ENCODE data around the gene CTNNA3.
"Not testable (repeated sequence)": the region's sequence is repeated elsewhere in the genome, so short reads cannot be mapped to it uniquely, and the experiment has no call there.

CTNNA3 gene

DNA sequence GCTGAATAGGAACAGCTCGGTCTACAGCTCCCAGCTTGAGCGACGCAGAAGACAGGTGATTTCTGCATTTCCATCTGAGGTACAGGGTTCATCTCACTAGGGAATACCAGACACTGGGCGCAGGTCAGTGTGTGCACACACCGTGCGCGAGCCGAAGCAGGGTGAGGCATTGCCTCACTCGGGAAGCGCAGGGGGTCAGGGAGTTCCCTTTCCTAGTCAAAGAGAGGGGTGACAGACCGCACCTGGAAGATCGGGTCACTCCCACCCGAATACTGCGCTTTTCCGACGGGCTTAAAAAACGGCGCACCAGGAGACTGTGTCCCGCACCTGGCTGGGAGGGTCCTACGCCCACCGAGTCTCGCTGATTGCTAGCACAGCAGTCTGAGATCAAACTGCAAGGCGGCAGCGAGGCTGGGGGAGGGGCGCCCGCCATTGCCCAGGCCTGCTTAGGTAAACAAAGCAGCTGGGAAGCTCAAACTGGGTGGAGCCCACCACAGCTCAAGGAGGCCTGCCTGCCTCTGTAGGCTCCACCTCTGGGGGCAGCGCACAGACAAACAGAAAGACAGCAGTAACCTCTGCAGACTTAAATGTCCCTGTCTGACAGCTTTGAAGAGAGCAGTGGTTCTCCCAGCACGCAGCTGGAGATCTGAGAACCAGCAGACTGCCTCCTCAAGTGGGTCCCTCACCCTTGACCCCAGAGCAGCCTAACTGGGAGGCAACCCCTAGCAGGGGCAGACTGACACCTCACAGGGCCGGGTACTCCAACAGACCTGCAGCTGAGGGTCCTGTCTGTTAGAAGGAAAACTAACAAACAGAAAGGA, 465.1 kb downstream of the CTNNA3 start:
- not testable (repeated sequence) for DNase-seq

DNA sequence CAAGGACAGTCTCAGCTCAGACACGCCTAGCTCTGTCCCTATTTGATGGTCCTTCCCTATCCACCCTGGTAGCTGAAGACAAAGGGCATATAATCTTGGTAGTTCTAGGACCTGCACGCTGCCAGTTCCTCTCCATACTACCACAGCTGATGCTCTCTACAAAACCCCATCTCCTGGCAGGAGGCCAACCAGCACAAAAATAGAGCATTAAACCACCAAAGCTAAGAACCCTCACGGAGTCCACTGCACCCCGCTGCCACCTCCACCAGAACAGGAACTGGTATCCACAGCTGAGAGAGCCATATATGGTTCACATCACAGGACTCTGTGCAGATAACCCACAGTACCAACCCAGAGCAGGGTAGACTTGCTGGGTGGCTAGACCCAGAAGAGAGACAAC, 470.8 kb downstream of the CTNNA3 start:
- DNase-seq: no peak

DNA sequence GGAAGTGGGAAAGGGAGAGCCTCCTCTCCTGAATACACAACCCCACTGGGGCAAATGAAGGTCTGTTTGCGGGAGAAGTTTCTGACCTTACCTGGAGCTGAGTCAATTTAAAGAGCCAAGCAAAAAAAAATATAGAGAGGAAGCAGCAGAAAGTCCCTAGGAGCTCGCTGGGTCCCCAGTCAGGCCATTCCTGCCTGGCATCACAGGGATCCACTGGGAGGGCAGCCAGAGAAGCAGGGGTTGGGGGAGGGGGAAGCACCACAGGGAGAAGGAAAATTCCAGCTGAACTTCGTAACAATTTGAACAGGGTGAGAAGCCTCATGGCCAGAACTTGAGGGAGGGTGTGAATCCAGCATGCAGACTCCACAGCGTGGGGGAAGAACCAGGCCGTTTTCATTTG, 471.4 kb downstream of the CTNNA3 start:
- DNase-seq: no peak

DNA sequence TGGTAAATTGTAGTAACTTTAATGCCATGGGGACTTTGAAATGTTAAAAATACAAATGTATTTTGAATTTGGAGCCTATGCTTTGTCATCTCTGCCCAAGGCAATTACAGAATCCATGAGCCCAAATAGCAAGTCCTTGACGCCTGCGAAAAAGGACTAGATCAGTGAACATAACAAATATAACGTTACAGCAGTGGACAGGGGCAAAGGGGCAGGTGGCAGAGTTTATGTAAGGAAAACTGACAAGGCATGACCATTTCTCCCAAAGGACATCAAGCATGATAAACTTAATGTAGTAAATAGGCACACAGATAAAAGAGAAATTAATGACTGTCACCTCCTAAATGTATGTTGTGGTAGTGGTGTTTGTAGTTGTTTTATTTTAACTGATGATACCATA, 473.1 kb downstream of the CTNNA3 start:
- no peak for DNase-seq

DNA sequence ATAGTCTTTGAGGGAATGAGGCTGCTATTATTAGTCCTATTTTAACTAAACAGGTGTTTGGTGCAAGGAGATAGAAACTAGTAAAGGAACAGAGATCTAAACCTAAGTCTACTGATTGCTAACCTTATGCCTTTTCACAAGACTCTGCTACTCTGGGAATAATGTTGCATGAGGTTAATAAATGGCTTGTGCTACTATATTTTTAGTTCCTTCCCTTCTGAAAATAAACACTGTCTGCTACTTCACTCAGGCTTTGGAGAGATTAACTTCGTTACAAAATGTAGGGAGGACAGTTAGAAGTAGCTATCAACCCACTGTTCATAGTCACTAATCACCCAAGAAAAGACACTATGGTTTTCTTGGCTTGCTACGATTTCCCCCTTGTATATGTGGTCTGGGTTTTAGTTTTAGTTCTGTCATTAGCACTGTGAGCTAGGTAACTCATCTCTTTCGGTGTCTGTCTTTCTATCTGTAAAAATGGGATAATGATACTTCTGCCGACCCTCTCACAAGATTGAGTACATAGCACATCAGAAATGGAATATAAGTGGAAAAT, 474.0 kb downstream of the CTNNA3 start:
- DNase-seq: no peak

DNA sequence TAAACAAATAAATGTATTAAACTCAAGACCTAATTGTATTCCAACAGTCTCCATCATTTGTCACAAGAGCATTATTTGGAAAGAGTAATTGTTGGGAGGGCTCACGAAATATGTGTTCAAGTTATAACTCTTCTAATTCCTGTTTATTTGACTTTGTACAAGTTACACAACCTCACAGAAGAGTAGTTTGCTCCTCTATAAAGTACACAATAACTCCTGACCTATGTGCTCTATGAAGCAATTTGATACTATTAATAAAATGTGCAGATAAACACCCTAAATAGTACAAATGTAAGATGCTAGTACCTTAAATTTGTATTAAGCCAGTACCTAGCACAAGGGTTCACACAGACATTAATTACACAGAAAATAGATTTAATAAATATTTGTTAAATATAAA, 484.3 kb downstream of the CTNNA3 start:
- DNase-seq: no peak

DNA sequence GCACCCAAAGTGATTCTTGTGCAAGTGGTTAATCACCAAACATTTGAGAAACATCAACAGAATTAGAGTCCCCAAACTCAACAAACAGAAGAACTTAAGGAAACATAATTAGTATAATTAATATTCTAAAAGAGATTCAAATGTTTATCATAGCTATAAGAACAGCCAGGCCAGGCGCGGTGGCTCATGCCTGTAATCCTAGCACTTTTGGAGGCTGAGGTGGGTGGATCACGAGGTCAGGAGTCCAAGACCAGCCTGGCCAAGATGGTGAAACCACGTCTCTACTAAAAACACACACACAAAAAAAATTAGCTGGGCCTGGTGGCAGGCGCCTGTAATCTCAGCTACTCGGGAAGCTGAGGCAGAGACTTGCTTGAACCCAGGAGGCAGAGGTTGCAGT, 488.1 kb downstream of the CTNNA3 start:
- not testable (repeated sequence) for DNase-seq

DNA sequence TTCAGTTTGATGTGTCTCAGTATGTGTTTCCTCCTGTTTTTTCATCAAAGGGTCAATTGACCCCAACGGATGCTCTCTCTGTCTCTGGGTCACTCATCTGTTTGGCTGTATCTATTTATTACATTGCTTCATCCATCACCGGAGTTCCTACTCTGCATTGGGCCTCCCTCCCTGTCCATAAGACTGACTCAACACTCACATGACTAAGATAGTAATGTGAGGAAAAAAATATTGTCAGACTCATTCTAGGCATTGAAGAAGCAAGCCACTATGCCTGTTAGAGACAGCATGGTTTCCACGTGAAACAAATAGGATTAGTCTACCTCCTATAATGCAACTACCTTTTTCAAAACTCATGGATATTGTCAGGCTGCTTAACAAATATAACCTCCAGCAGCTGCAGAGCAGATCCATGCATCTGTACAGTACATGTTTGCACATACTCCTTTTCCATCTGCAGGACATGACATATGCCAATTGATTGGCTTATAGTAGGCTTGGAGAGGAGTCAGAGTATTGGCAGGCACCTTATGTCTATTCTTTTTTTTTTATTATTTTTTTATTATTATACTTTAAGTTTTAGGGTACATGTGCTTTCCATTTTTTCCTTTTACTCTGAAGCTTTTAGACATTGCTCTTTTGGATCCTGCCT, 495.0 kb downstream of the CTNNA3 start:
- peak; percentile 26 for DNase-seq

DNA sequence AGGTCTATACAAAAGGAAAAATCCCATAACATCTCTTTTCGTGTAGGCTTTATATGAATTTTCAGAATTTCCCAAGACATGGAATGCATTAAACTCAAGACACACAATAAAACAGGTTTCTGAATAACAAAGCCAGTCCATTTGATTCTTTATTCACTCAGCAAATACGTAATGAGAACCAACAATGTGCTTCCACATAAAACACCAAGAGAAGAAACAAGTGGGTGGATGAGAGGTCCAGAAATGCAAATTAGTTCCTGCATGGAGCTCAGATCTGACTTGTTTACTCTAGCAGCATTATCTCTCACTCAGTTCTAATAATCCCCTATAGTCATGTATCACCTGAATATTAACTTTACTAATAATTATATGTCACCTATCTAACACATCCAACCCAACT, 520.6 kb downstream of the CTNNA3 start:
- DNase-seq: no peak

DNA sequence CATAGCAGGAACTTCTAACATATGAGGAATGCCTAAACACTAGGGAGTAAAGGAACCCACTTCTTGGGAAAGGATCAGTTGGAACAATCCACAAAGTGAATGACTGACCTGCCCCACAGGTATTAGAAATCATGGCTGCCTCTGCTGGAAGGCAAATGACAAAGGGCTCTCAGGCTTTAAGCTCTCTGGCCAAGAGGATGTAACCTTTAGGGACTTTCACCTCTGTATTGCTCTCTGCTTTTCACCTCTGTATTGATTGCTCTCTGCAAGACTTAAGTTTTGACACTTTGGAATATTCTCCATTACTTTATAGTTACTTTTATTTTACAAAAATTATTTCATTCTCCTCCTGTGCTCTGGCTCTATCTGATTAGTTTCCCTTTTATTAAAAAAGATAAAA, 522.2 kb downstream of the CTNNA3 start:
- DNase-seq: no peak

DNA sequence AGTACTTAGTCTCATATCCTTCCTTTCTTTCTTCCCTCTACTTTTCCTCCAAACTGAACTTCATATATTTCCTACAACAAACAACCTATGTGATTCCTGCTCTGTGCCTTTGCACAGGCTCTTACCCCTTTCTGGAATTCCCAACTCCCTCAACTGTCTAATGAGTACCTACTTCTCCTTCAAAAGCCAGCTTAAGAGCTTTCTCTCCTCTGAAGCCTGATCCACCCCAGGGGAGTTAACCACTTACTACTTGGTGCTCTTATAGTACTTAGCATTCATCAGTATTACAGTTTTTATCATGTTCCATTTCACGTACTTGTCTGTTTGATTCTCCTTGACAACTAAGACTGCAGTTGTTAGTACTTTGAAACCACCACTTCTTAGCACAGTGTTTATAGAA, 524.0 kb downstream of the CTNNA3 start:
- DNase-seq: no peak

DNA sequence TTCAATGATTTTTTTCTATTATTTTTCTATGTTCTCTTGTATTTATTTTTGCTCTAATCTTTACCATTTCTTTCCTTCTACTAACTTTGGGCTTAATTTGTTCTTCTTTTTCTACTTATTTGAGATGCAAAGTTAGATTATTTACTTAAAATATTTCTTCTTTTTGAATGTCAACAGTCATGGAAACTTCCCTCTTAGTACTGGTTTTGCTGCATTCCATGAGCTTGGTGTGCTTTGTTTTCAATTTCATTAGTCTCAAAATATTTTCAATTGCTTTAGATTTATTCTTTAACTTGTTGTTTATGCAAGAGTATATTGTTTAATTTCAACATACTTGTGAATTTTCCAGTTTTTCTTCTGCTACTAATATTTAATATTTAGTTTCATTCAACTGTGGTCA, 539.8 kb downstream of the CTNNA3 start:
- no peak for DNase-seq

DNA sequence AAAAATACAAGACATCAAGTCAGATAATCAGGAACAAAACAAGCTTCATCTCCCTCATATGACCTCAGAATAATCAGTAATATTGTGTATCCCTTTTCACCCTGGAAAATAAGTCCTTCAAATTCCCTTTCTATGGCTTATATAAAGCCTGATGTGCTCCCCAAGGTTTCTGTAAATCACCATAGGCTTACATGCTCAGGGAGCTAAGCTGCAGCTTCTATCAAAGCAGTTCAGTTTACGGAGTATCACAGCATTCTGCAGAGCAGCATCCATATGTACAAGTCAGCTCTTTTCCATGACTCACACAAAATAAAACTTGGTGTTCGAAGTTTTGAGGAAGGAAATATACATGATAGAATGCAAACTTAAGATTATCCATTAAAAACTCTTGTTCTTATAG, 544.5 kb downstream of the CTNNA3 start:
- no peak for DNase-seq

DNA sequence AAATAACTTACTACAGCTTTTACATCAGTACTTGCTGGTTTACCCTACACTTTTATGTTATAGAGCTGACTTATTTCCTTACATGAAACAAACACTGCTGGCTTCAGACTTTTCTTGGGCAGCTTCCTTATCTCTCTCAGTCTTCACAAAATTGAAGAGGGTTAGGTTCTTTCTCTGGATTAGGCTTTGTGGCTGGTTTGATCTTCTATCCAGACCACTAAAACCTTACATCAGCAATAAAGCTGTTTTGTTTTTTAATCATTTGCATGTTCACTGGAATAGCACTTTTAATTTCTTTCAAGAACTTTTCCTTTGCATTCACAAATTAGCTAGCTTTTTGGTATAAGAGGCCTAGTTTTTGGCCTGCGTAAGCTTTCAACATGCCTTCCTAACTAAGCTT, 551.5 kb downstream of the CTNNA3 start:
- DNase-seq: no peak

DNA sequence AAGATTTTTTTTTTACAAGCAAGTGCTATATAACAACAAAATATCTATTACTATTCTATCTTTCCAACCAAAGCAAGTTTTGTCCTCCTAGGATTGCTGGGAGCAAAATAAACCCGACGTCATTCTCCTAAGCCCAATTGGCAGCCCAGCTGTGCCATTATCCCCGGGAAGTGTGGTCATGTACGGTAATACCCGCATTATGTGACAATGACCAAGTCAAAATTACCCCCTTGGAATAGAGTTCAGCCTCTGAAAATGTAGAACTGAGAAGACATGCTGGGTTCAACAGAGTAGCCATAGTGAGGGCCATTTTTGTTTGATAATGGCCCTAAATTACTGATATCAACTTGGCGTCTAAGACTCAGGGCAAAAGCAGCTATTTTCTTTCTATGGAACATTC, 554.7 kb downstream of the CTNNA3 start:
- DNase-seq: no peak

DNA sequence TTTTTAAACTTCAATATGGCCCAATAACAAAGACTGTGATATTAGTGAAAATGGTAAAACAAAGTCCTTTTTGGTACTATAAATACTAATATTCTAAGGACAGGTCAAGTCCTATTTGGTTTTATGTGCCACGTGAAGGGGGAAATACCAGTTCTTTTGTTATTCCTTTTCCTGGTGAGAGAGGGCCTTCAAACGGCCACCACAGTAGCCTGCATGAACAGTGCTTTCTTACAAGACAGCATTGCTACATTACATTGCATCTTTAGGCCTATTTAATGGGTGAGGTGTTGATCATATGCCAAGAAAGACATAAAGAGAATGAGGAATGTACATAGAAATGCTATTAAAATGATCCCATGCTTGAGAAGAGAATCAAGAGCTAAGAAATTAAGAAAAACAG, 555.4 kb downstream of the CTNNA3 start:
- DNase-seq: no peak

DNA sequence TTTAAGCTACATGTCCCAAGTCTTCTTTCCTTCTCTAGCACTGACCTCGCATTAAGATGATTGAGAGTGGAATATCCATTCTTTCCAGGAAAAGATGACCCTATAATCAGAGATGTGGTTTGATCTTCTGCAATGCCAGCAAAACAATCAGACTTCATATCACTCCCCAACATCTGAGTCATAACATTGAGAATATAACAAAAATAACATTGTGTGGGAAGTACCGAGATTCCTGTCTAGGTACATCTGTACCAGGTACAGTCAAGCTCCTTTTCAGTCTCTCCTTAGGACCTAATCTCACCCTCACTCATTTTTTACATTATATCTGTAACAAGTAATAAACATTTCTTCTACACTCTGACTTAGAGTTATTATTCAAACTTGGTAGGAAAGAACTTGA, 568.6 kb downstream of the CTNNA3 start:
- no peak for DNase-seq

DNA sequence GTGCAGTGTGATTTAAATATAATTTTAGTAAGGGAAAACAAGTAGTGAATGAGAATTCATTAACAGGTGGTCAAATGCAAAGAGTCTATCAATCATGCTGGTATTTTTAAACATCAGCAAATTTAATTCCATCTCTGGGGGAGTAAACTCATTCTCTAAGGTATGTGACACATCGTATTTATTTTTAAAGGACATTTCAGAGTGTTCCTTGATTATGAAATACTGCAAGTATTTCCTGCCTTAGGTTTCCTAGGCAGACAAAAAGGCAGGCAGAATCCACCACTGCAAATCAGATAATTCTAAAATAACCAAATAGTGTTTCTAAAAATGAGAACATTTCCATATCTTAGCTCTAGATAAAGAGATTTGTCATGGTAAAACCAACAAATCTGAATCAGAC, 576.3 kb downstream of the CTNNA3 start:
- DNase-seq: no peak

DNA sequence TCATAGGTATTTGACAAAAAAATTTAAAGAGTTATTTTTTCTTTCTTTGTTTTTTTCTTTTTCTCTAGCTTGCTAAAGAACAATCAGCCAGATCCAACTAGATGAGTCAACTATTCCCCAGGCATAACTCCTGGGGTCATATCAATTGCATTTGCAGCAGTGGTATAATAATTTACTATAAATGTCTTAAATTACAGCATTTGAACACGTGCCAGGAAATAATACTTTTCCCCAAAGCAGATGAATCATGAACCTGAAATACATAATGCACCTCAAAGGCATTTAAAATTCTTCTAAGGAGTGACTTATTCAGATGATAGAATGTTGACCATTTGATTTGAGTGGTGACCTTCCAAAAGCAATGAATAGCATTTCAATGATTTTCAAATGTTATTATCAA, 580.0 kb downstream of the CTNNA3 start:
- DNase-seq: no peak

DNA sequence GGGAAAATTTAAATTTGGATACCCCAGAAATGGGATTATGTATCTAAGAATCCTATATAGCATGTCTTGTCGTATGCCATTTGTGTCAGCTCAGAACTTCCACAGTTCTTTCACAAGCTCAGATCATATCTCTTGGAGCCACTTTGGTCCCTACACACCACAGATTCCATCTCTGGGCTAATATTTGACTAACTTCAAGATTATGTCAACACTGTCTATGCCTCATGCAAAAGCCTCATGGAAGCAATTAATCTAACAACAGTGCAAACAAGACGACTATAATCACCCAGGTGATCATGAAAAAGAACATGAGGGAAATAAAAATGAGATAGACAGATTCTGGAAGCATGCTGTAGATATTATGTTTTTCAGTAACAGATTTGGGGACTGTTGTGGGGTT, 581.0 kb downstream of the CTNNA3 start:
- no peak for DNase-seq

DNA sequence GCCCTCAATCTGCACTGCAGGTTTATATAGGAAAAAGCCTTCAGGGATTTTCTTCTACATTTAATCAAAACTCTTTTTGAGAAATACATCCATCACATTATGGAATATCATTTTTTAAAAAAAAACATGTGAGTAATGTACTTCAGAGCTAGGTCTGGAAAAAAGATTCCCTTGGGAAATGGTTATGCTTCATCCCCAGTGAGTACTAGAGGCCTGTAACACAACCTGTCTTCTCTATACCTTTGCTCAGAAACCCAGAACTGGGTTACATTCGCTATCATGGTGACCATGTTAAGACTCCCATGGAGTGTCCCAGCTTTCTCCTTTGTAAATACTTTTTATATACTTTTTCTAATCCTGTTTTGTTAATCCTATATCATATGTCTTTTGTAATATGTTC, 583.2 kb downstream of the CTNNA3 start:
- no peak for DNase-seq

DNA sequence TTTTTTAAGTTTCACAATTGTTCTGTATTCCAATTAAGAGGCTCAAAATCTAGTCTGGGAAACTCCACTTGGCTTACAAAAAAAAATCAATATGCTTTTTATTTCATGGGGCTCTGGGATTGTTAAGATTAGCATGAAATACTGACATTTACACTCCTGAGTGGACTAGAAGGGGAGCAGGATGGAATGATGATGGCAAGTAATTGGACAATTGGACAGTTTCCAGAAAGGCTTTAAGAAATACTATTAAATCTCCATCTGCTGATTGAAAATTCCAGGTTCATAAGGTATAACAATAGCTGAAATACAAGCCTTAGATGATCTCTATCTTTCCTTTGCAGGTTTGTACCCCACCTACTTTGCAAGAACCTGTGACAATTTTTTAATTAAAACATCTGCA, 585.7 kb downstream of the CTNNA3 start:
- no peak for DNase-seq

DNA sequence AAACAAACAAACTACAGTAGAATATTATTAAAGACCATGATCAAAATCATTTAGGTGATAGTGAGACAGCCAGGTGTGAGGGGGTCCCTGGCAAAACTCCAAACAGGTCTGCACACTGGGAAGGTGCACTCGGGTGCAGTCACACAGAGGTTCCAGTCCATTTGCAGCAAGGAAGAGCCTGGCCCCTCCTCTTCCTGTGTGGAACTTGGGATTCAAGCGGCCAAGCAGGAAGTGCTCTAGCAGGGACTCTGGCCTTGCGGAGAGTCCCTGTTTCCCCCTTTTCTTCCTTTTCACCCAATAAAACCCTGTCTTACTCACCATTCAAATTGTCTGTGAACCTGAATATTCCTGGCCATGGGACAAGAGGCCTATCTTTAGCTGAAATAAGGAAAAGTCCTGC, 588.3 kb downstream of the CTNNA3 start:
- DNase-seq: no peak

DNA sequence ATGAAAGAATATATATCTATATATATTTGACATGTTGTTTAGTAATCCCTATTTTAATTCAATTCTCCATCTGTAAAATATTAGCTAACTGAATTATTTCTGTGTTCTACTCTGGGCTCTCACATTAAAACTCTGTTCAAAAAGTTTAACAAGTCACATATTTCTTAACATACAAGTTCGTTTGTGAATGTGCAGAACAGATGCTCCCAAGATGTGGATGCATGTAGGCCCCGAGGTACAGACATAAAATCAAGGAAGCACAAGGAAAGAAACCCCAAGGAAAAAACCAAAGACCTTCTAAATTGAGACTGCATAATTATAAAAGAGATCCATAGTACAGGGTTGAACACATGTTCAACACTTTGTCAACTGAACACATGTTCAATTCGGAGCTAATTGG, 595.0 kb downstream of the CTNNA3 start:
- no peak for DNase-seq

DNA sequence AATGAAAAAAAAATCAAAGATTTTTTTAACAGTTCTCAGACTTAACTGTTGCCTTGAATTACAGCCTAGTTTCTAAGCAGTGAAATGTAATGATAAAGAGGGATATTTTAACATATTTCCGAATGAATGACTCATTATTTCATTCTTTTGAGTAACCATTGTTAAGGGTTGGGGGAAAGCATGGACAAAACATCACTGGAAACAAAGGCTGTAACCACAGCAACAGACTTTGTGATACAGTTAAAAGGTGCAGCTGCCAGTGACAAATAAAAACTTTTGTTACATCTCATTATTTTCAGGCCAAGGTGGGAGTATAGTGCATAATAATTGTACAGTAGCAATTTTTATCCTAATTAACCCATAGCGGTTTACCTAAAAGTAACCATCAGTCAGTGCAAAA, 597.5 kb downstream of the CTNNA3 start:
- no peak for DNase-seq

Data from OCI-M1 (cell line).